A673 (cell line): ENCODE data around the gene IL37. TPM values are rescaled to one million over a fixed set of nuclear protein-coding genes. Genes with fewer than 3 reads are reported as not detected.

Experiments
- BruUV-seq: library from RNA; stranded (reverse); fragments of 400-500 nt; replicated peaks from 2 replicates; lab custom pipeline; 2021; lab: Mats Ljungman, UMichigan
- CTCF ChIA-PET: fragments of 300-600 bp; sonication (Branson Sonifier 250); formaldehyde crosslinking; loops from one replicate; lab custom pipeline; 2022; ENCODE audit warnings: antibody characterized with exemption; lab: Charles Lee
- POLR2A ChIA-PET: fragments of 300-600 bp; sonication (Branson Sonifier 250); formaldehyde crosslinking; loops from one replicate; lab custom pipeline; 2022; ENCODE audit warnings: antibody characterized with exemption; ENCODE audit not compliant: low non-redundant PET; lab: Charles Lee
- DNase-seq: peaks from one replicate; pipeline ENCODE4 v3.0.0-alpha.2; 2015; ENCODE audit warnings: low spot score
- H3K27ac ChIP-seq: fragments of 200-600 bp; sonication (generic); 2 replicates; pipeline ENCODE4 v1.5.1; 2016; ENCODE audit warnings: mixed run types, low read depth, mild to moderate bottlenecking, mixed read lengths, antibody characterized with exemption, low read length; ENCODE audit not compliant: poor library complexity, severe bottlenecking
- H3K27me3 ChIP-seq: fragments of 200-600 bp; sonication (generic); replicated peaks from 2 replicates; pipeline ENCODE4 v1.6.1; 2017; ENCODE audit warnings: mixed run types, low read depth, mild to moderate bottlenecking, mixed read lengths, antibody characterized with exemption, low read length; ENCODE audit not compliant: insufficient read depth, poor library complexity
- H3K36me3 ChIP-seq: fragments of 200-600 bp; sonication (generic); 2 replicates; pipeline ENCODE4 v1.6.1; 2016; ENCODE audit warnings: mixed run types, mild to moderate bottlenecking, mixed read lengths, antibody characterized with exemption, low read length; ENCODE audit not compliant: insufficient read depth, poor library complexity, severe bottlenecking
- H3K4me1 ChIP-seq: fragments of 200-600 bp; sonication (generic); 2 replicates; pipeline ENCODE4 v1.6.1; 2017; ENCODE audit warnings: mixed run types, mild to moderate bottlenecking, mixed read lengths, antibody characterized with exemption, low read length; ENCODE audit not compliant: insufficient read depth, poor library complexity, severe bottlenecking
- H3K4me3 ChIP-seq: fragments of 200-600 bp; sonication (generic); 2 replicates; pipeline ENCODE4 v1.5.1; 2016; ENCODE audit warnings: low read depth, mixed run types, mild to moderate bottlenecking, mixed read lengths, low read length; ENCODE audit not compliant: poor library complexity, severe bottlenecking
- H3K9me3 ChIP-seq: fragments of 200-600 bp; sonication (generic); 2 replicates; pipeline ENCODE4 v1.6.1; 2016; ENCODE audit warnings: mixed run types, low read depth, mild to moderate bottlenecking, mixed read lengths, antibody characterized with exemption, low read length; ENCODE audit not compliant: poor library complexity, severe bottlenecking
- EZH2 ChIP-seq: fragments of 200-600 bp; sonication (generic); IDR thresholded peaks from 2 replicates; pipeline ENCODE4 v1.6.1; 2017; ENCODE audit warnings: borderline replicate concordance, low read depth, mild to moderate bottlenecking, mixed read lengths, antibody characterized with exemption, low read length; ENCODE audit not compliant: poor library complexity, severe bottlenecking
- intact Hi-C: fragments of 100-400 bp; cut with micrococcal nuclease; formaldehyde crosslinking; loops from one replicate; pipeline ENCODE4 v1.10.0; 2022; ENCODE audit not compliant: unreplicated experiment
- total RNA-seq: library from RNA; stranded (reverse); gene quantifications from 2 replicates; pipeline ENCODE4 v1.2.3, GENCODE V29; 2021
- TF ChIP-seq, protein P1 (sequence below): fragments of 300-800, 200-600 bp; sonication (generic); conservative IDR thresholded peaks from 2 replicates; pipeline ENCODE4 v1.5.1; 2017; ENCODE audit warnings: low read depth, mild to moderate bottlenecking, antibody characterized with exemption, low read length, moderate library complexity, mixed read lengths

The IL37 gene
- total RNA-seq, 1 experiment from 2014 or later, result not detected

DNA sequence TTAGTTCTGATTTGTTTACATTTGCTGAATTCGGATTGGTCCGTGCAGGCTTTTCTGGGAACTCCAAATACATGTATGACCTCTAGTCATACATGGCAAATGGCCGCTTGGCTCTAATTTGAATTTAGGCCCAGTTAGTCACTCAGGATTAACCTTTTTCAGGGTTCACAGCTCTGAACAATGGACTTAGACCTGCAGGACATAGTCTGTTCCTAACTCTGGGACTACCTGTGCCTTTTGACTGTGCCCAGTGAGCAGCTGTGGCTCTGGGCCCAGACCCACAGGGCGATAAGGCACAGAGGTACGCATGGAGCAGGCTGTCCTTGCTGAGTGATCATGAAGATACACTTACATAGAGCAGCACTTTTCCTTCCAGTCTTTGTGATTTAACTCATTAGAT, 28.5 kb downstream of the IL37 start:
- Histone ChIP-seq H3K4me3 (no peak overlapping the region), H3K27ac (no peak overlapping the region), H3K4me1 (no peaks in the 10 kb centered on the region), H3K9me3 (no peaks in the 10 kb centered on the region), H3K36me3 (no peaks in the 10 kb centered on the region), H3K27me3 (no peaks in the 10 kb centered on the region)
- no TSS peak for BruUV-seq
- CTCF ChIA-PET, result no interaction called here
- intact Hi-C loops, result no loop called here
- POLR2A ChIA-PET, result no interaction called here
- no peak for DNase-seq
- TF ChIP-seq, protein P1, sequence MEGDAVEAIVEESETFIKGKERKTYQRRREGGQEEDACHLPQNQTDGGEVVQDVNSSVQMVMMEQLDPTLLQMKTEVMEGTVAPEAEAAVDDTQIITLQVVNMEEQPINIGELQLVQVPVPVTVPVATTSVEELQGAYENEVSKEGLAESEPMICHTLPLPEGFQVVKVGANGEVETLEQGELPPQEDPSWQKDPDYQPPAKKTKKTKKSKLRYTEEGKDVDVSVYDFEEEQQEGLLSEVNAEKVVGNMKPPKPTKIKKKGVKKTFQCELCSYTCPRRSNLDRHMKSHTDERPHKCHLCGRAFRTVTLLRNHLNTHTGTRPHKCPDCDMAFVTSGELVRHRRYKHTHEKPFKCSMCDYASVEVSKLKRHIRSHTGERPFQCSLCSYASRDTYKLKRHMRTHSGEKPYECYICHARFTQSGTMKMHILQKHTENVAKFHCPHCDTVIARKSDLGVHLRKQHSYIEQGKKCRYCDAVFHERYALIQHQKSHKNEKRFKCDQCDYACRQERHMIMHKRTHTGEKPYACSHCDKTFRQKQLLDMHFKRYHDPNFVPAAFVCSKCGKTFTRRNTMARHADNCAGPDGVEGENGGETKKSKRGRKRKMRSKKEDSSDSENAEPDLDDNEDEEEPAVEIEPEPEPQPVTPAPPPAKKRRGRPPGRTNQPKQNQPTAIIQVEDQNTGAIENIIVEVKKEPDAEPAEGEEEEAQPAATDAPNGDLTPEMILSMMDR, result no peak
- TF ChIP-seq EZH2, result no peak

DNA sequence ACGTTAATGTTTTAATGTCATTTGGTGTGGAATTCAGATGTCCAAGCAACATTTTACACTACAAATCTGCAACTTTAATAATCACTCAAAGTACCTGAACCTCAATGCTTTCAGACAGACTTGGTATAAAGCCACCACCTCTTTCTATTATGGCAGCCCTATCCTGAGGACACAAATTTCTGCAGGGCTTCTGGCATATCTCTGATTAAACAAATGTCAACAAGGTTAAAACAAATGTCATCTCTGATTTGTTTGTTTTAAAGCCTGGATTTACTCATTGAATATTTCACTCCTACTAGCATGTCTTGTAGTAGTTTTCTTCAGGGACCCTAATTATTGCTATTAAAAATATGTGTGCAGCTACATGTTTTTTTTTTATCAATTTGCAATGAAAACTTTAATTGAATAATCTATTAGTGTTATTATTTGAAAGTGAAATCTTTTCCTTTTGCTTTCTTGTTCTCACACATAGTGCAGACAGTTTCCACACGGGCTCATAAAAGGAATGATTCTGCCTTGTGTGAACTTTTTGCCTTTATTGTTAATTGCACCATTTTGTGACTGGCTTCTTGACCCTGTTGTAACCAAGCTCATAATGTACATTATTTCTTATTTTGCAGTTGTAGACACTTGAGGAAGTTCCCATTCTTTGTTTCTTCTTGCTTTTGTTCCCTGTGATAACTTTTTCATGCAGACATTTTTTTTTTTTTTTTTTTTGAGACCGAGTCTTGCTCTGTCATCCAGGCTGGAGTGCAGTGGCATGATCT, 30.1 kb downstream of the IL37 start:
- intact Hi-C loops, result loop anchor here (1.0 kb wide), 1 partner anchor 192 kb away; no protein-coding TSS in a partner anchor
- Histone ChIP-seq H3K36me3 (no peaks in the 10 kb centered on the region), H3K27ac (no peak overlapping the region), H3K4me1 (no peaks in the 10 kb centered on the region), H3K4me3 (no peak overlapping the region), H3K27me3 (no peaks in the 10 kb centered on the region), H3K9me3 (no peaks in the 10 kb centered on the region)
- POLR2A ChIA-PET, result no interaction called here
- CTCF ChIA-PET, result interaction anchor here (0.6 to 2.0 kb wide), 11 partner anchors 12 to 315 kb away, joined by 3 to 39 read pairs (median 6); no protein-coding TSS in a partner anchor
- TF ChIP-seq, protein P1, result no peak
- TF ChIP-seq EZH2, result no peak
- no peak for DNase-seq
- no TSS peak for BruUV-seq

DNA sequence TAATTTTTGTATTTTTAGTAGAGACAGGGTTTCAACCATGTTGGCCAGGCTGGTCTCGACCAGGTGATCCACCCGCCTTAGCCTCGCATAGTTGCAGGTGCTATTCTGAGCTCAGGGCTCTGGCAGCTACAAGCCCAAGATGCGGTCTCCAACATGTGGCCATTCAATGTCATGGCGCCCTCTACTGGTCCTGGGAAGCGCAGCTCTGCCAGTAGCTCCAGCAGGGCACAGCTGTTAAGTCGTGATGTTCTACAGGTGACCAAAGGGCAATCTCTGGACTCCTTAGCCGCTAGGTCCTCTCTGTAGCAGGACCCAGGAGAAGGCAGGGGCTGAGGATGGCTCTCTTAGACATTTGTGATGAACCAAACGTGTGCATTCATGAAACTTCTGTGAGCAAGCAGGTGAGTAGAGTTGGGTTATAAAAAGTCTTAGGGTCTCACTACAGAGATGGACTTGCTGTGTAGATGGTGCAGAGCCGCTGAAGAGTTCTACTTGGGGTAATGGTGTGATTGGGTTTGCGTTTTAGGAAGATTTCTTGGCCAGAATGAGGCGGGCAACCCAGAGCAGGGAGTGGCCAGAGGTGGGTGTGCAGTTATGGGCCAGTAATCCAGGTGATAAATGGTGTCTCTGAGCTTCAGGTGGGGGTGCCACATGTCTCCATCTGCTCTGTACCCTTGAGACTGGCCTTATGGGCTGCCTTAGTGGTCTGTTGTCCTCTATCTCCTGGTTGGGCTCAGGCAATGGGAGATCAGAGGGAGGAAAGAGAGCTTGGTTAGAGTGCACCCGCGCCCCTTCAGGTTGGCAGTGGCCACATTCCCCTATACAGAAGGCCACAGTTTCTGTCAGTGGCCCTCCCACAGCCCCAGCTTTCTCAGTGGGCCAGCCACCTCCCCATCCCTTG, 31.0 kb downstream of the IL37 start:
- H3K36me3 ChIP-seq, result no peaks in the 10 kb centered on the region
- ChIA-PET CTCF (interaction anchor here (0.5 to 2.0 kb wide), 12 partner anchors 12 to 815 kb away, joined by 3 to 39 read pairs (median 6); no protein-coding TSS in a partner anchor), POLR2A (no interaction called here)
- peak; percentile 77 for DNase-seq
- no peak overlapping the region for H3K4me3 ChIP-seq
- H3K9me3 ChIP-seq, result no peaks in the 10 kb centered on the region
- no peaks in the 10 kb centered on the region for H3K4me1 ChIP-seq
- no peak overlapping the region for H3K27ac ChIP-seq
- intact Hi-C loops, result loop anchor here (1.0 kb wide), 1 partner anchor 193 kb away; no protein-coding TSS in a partner anchor
- no TSS peak for BruUV-seq
- H3K27me3 ChIP-seq, result no peaks in the 10 kb centered on the region
- no peak for TF ChIP-seq EZH2
- TF ChIP-seq, protein P1, result peak; percentile 90
